ENCODE measurements around the gene DLEC1.

DNA sequence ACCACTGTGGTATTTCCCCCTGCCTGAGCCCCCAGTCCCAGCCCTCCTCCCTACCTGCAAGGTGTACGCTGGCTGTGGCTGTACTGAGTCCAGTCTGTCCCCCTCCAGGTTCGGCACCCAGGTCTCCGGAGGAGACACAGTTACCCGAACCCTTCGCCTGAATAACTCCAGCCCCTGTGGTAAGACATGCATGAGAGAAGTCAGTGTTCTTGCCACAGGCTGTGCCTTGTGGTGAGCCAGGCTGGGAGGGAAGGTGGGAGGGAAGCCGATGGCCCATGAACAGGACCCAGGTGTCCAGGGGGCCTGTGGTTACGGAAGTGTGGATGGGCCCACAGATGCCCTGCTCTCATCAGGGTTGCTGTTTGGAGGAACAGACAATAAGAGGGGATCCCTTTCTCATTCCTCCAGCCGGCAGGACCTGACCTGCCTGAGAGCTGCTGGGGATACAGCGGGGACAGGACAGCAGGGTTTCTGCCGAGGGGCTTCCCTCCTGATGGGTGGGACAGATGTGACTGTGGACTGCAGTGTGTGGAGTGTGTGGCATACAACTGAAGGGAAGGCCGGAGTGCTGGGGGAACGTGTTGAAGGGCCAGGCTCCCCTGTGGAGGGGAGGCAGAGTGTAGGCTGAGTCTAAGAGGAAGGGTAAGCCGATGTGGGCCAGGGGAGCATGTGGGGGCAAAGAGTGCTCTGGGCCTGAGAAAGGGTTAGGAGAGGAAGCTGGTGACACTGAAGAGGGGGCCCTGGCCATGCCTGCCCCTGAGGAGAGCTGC is 76.1 kb downstream of the DLEC1 start:
- TF ChIP-seq PPARA (CRISPR knock-in tag; IDR thresholded peaks at IDR 0.05; ENCODE audit: borderline replicate concordance) (no peak), GLIS3 (CRISPR knock-in tag; IDR thresholded peaks at IDR 0.05) (no peak), ISL1 (CRISPR knock-in tag; IDR thresholded peaks at IDR 0.05) (no peak), ZC3H10 (CRISPR knock-in tag; IDR thresholded peaks at IDR 0.05) (no peak), RARB (CRISPR knock-in tag; IDR thresholded peaks at IDR 0.05) (no peak), ZNF565 (CRISPR knock-in tag; conservative IDR thresholded peaks at IDR 0.05; ENCODE audit: low read depth) (no peak)
- TF ChIP-seq, protein P1, sequence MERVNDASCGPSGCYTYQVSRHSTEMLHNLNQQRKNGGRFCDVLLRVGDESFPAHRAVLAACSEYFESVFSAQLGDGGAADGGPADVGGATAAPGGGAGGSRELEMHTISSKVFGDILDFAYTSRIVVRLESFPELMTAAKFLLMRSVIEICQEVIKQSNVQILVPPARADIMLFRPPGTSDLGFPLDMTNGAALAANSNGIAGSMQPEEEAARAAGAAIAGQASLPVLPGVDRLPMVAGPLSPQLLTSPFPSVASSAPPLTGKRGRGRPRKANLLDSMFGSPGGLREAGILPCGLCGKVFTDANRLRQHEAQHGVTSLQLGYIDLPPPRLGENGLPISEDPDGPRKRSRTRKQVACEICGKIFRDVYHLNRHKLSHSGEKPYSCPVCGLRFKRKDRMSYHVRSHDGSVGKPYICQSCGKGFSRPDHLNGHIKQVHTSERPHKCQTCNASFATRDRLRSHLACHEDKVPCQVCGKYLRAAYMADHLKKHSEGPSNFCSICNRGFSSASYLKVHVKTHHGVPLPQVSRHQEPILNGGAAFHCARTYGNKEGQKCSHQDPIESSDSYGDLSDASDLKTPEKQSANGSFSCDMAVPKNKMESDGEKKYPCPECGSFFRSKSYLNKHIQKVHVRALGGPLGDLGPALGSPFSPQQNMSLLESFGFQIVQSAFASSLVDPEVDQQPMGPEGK (CRISPR knock-in tag; IDR thresholded peaks at IDR 0.05; ENCODE audit: borderline replicate concordance) = no peak
- TF ChIP-seq, protein P2, sequence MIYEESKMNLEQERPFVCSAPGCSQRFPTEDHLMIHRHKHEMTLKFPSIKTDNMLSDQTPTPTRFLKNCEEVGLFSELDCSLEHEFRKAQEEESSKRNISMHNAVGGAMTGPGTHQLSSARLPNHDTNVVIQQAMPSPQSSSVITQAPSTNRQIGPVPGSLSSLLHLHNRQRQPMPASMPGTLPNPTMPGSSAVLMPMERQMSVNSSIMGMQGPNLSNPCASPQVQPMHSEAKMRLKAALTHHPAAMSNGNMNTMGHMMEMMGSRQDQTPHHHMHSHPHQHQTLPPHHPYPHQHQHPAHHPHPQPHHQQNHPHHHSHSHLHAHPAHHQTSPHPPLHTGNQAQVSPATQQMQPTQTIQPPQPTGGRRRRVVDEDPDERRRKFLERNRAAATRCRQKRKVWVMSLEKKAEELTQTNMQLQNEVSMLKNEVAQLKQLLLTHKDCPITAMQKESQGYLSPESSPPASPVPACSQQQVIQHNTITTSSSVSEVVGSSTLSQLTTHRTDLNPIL (CRISPR knock-in tag; IDR thresholded peaks at IDR 0.05; ENCODE audit: low read depth) = no peak

All from SK-N-SH treated with all-trans-retinoic acid at 6 μM for 48 hours (cell line).